AG04449 (cell line): Measurements from ENCODE around the gene HPX.

Source experiments
- CTCF ChIA-PET: fragments of 350-600 bp; formaldehyde crosslinking; extraction: SDS; loops from one replicate; lab custom pipeline; 2021; ENCODE audit warnings: antibody characterized with exemption; lab: Yijun Ruan, JAX
- POLR2A ChIA-PET: fragments of 400-600, 350-600 bp; formaldehyde crosslinking; extraction: SDS; loops from one replicate; lab custom pipeline; 2020; ENCODE audit warnings: antibody characterized with exemption, inconsistent platforms; lab: Yijun Ruan, JAX
- DNase-seq: peaks from one replicate; pipeline ENCODE4 v3.0.0-alpha.2; 2010; ENCODE audit warnings: low read depth, low spot score
- H3K4me3 ChIP-seq: 2 replicates; pipeline ENCODE4 v1.5.1; 2011; ENCODE audit warnings: low read depth, mild to moderate bottlenecking, control low read depth, low read length
- CTCF ChIP-seq: IDR thresholded peaks from one replicate; pipeline ENCODE4 v1.5.1; 2011; ENCODE audit warnings: mild to moderate bottlenecking, moderate library complexity, low read length, control low read depth, inconsistent platforms; ENCODE audit not compliant: insufficient read depth; ENCODE audit errors: missing control alignments

HPX gene

GRCh38 chr11:6480299-6480914 is 39.6 kb upstream of the HPX start:
- CTCF ChIA-PET, result interaction anchor here (1.3 kb wide), 1 partner anchor 25 kb away, joined by 3 read pairs; no protein-coding TSS in a partner anchor
- TF ChIP-seq CTCF, result no peak
- H3K4me3 ChIP-seq, result peak overlapping the region; percentile 99
- no peak for DNase-seq
- POLR2A ChIA-PET, result no interaction called here

GRCh38 chr11:6476571-6476970 is 35.8 kb upstream of the HPX start:
- TF ChIP-seq CTCF, result no peak
- ChIA-PET CTCF (interaction anchor here (4.0 to 9.1 kb wide), 2 partner anchors 32 to 97 kb away, joined by 19 to 56 read pairs; no protein-coding TSS in a partner anchor), POLR2A (no interaction called here)
- DNase-seq, result no peak
- H3K4me3 ChIP-seq, result no peak overlapping the region

GRCh38 chr11:6475936-6476335 is 35.1 kb upstream of the HPX start:
- no peak overlapping the region for H3K4me3 ChIP-seq
- ChIA-PET CTCF (interaction anchor here (1.2 to 9.1 kb wide), 5 partner anchors 29 to 208 kb away, joined by 3 to 56 read pairs (median 7); partner anchors contain the start of genes APBB1 and MRPL17), POLR2A (no interaction called here)
- no peak for DNase-seq
- TF ChIP-seq CTCF, result no peak

GRCh38 chr11:6474806-6475500 is 34.2 kb upstream of the HPX start:
- CTCF ChIA-PET, result interaction anchor here (0.7 to 9.1 kb wide), 9 partner anchors 30 to 226 kb away, joined by 3 to 56 read pairs (median 3); partner anchors contain the start of genes APBB1 and MRPL17
- DNase-seq, result no peak
- TF ChIP-seq CTCF, result no peak
- POLR2A ChIA-PET, result interaction anchor here (1.3 kb wide), 1 partner anchor 56 kb away, joined by 3 read pairs; the partner anchor contains the start of gene APBB1
- peak overlapping the region; percentile 65; the same call in 1 of the 2 replicates for H3K4me3 ChIP-seq

- ChIA-PET POLR2A (interaction anchor here (1.1 to 1.3 kb wide), 2 partner anchors 55 to 137 kb away, joined by 3 to 4 read pairs; partner anchors contain the start of gene APBB1), CTCF (interaction anchor here (0.6 to 9.1 kb wide), 7 partner anchors 30 to 226 kb away, joined by 3 to 56 read pairs (median 6); partner anchors contain the start of genes APBB1 and MRPL17)
- peak overlapping the region; percentile 65 for H3K4me3 ChIP-seq
- no peak for TF ChIP-seq CTCF
- no peak for DNase-seq
Measured at GRCh38 chr11:6474413-6474792, 33.6 kb upstream of the HPX start.
